Measurements from ENCODE around the gene APPBP2.
"Not testable (repeated sequence)": the region's sequence is repeated elsewhere in the genome, so short reads cannot be mapped to it uniquely, and the experiment has no call there.

The APPBP2 gene

GRCh38 chr17:60534613-60535157, 8.6 kb upstream of the APPBP2 start:
- no peak for DNase-seq (ENCODE audit: low spot score)

GRCh38 chr17:60534010-60534555, 8.0 kb upstream of the APPBP2 start:
- DNase-seq (ENCODE audit: low spot score) = no peak

- DNase-seq (ENCODE audit: low spot score) = no peak
Observed at GRCh38 chr17:60529806-60530205, 3.8 kb upstream of the APPBP2 start.

- DNase-seq (ENCODE audit: low spot score) = no peak
Observed at GRCh38 chr17:60528828-60529227, 2.8 kb upstream of the APPBP2 start.

- no peak for DNase-seq (ENCODE audit: low spot score)
Observed at GRCh38 chr17:60527701-60528100, 1.7 kb upstream of the APPBP2 start.

- no peak for DNase-seq (ENCODE audit: low spot score)
Observed at GRCh38 chr17:60526726-60527125, 684 bp upstream of the APPBP2 start.

GRCh38 chr17:60525328-60525684, 736 bp downstream of the APPBP2 start:
- peak; percentile 51 for DNase-seq (ENCODE audit: low spot score)

GRCh38 chr17:60524463-60525327, 1.3 kb downstream of the APPBP2 start:
- DNase-seq (ENCODE audit: low spot score) = peak; percentile 49

GRCh38 chr17:60523822-60524221, 2.2 kb downstream of the APPBP2 start:
- DNase-seq (ENCODE audit: low spot score) = no peak

- no peak for DNase-seq (ENCODE audit: low spot score)
Observed at GRCh38 chr17:60522889-60523626, 3.0 kb downstream of the APPBP2 start.

- DNase-seq (ENCODE audit: low spot score) = no peak
Observed at GRCh38 chr17:60519795-60520194, 6.2 kb downstream of the APPBP2 start.

- DNase-seq (ENCODE audit: low spot score) = not testable (repeated sequence)
Observed at GRCh38 chr17:60515683-60516082, 10.4 kb downstream of the APPBP2 start.

- DNase-seq (ENCODE audit: low spot score) = not testable (repeated sequence)
Observed at GRCh38 chr17:60515199-60515598, 10.8 kb downstream of the APPBP2 start.

GRCh38 chr17:60514500-60514899, 11.5 kb downstream of the APPBP2 start:
- DNase-seq (ENCODE audit: low spot score) = no peak

- DNase-seq (ENCODE audit: low spot score) = no peak
Observed at GRCh38 chr17:60514053-60514452, 12.0 kb downstream of the APPBP2 start.

- no peak for DNase-seq (ENCODE audit: low spot score)
Observed at GRCh38 chr17:60513014-60513413, 13.0 kb downstream of the APPBP2 start.

- no peak for DNase-seq (ENCODE audit: low spot score)
Observed at GRCh38 chr17:60510723-60511122, 15.3 kb downstream of the APPBP2 start.

- no peak for DNase-seq (ENCODE audit: low spot score)
Observed at GRCh38 chr17:60510031-60510430, 16.0 kb downstream of the APPBP2 start.

- DNase-seq (ENCODE audit: low spot score) = no peak
Observed at GRCh38 chr17:60508384-60508980, 17.6 kb downstream of the APPBP2 start.

GRCh38 chr17:60506312-60506711, 19.7 kb downstream of the APPBP2 start:
- DNase-seq (ENCODE audit: low spot score) = no peak

- DNase-seq (ENCODE audit: low spot score) = no peak
Observed at GRCh38 chr17:60502145-60502544, 23.9 kb downstream of the APPBP2 start.

- DNase-seq (ENCODE audit: low spot score) = no peak
Observed at GRCh38 chr17:60501589-60501988, 24.5 kb downstream of the APPBP2 start.
